ENCODE measurements around the gene ANKRD26.

Gene ANKRD26

GRCh38 chr10:27020243-27020642, 80.1 kb downstream of the ANKRD26 start:
- H3K4me3 ChIP-seq (replicated peaks; ENCODE audit: low read depth, low read length) = no peak overlapping the region
- DNase-seq (ENCODE audit: low read depth) = no peak
- TF ChIP-seq CTCF (IDR thresholded peaks at IDR 0.05; ENCODE audit: low read length, missing control alignments) = no peak

- H3K4me3 ChIP-seq (replicated peaks; ENCODE audit: low read depth, low read length) = no peak overlapping the region
- DNase-seq (ENCODE audit: low read depth) = peak; percentile 52
- TF ChIP-seq CTCF (IDR thresholded peaks at IDR 0.05; ENCODE audit: low read length, missing control alignments) = no peak
Measured at GRCh38 chr10:27019827-27020226, 80.5 kb downstream of the ANKRD26 start.

- TF ChIP-seq CTCF (IDR thresholded peaks at IDR 0.05; ENCODE audit: low read length, missing control alignments) = no peak
- DNase-seq (ENCODE audit: low read depth) = no peak
Measured at GRCh38 chr10:26997610-26998009, 102.7 kb downstream of the ANKRD26 start.

GRCh38 chr10:26994743-26995142, 105.6 kb downstream of the ANKRD26 start:
- H3K4me3 ChIP-seq (replicated peaks; ENCODE audit: low read depth, low read length) = no peak overlapping the region
- DNase-seq (ENCODE audit: low read depth) = no peak
- no peak for TF ChIP-seq CTCF (IDR thresholded peaks at IDR 0.05; ENCODE audit: low read length, missing control alignments)

More at GRCh38 chr10:26997610-26998009, 102.7 kb downstream of the ANKRD26 start:
- H3K4me3 ChIP-seq (replicated peaks; ENCODE audit: low read depth, low read length) = no peak overlapping the region

GRCh38 chr10:26987851-26988250, 112.4 kb downstream of the ANKRD26 start:
- no peak for TF ChIP-seq CTCF (IDR thresholded peaks at IDR 0.05; ENCODE audit: low read length, missing control alignments)
- no peak overlapping the region for H3K4me3 ChIP-seq (replicated peaks; ENCODE audit: low read depth, low read length)
- no peak for DNase-seq (ENCODE audit: low read depth)

- no peak for DNase-seq (ENCODE audit: low read depth)
- H3K4me3 ChIP-seq (replicated peaks; ENCODE audit: low read depth, low read length) = no peak overlapping the region
- TF ChIP-seq CTCF (IDR thresholded peaks at IDR 0.05; ENCODE audit: low read length, missing control alignments) = no peak
Measured at GRCh38 chr10:26983156-26983555, 117.1 kb downstream of the ANKRD26 start.

GRCh38 chr10:26982058-26982457, 118.2 kb downstream of the ANKRD26 start:
- TF ChIP-seq CTCF (IDR thresholded peaks at IDR 0.05; ENCODE audit: low read length, missing control alignments) = no peak
- no peak for DNase-seq (ENCODE audit: low read depth)
- H3K4me3 ChIP-seq (replicated peaks; ENCODE audit: low read depth, low read length) = no peak overlapping the region
